Ramos (cell line): Measurements from ENCODE around the gene LRRC45.

Experiments used
- in situ Hi-C: fragments of 300-500 bp; cut with MboI; formaldehyde crosslinking; loops from one replicate; pipeline ENCODE4 v1.14.3; 2022; ENCODE audit warnings: low sequenced_read_pairs; ENCODE audit not compliant: unreplicated experiment

Gene LRRC45

GRCh38 chr17:82078433-82078832 lies 55.3 kb downstream of the LRRC45 start:
- in situ Hi-C loops, result no loop called here

DNA sequence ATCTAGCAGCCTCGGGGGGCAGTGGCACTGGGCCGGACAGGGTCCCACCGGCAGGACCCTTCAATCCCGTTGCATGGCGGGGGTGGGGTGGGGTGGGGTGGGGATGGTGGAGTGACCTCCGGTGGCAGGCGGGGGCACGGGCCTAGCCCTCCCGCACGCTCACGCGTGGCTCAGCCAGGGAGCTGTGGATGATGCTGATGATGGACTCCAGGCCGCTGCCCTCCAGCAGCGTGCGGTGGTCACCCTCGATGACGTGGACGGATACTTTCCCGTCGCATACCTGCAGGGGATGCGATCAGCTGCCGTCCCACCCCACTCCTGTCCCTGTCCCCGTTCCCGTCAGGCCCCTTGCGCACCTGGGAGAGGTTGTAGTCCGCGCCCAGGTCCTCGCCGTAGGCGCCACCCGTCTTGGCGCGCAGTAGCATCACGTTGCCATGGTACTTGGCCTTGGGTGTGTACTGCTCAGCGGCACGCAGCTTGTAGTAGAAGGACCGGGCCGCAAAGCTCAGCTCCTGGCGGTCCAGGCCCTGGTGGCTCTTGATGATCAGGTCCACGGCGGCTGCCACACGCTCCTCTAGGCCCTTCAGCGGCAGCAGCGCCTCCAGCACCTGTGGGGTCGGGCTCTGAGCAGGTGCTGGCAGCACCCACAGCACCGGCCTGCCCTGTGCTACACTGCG lies 56.0 kb downstream of the LRRC45 start:
- in situ Hi-C loops, result no loop called here

- in situ Hi-C loops, result no loop called here
Observed at GRCh38 chr17:82080048-82080788, 57.1 kb downstream of the LRRC45 start.
